Lower leg skin (tissue), 3 donors: Measurements from ENCODE around the gene SH2D3A.

Source experiments
- POLR2A ChIP-seq, 2 donors: fragments of 450-650 bp; IDR thresholded peaks; one replicate each; pipeline ENCODE4 v1.6.1; 2016 to 2017; ENCODE audit warnings: antibody characterized with exemption in 2 of 2, mild to moderate bottlenecking in 1 of 2, moderate library complexity in 1 of 2
- TF ChIP-seq, protein P1 (sequence below), 3 donors: fragments of 450-650 bp; IDR thresholded peaks; one replicate each; pipeline ENCODE4 v1.5.1; 2016; ENCODE audit warnings: antibody characterized with exemption in 3 of 3, mild to moderate bottlenecking in 3 of 3, moderate library complexity in 2 of 3

GRCh38 chr19:6754653-6755463 lies 12.4 kb downstream of the SH2D3A start:
- TF ChIP-seq, protein P1, sequence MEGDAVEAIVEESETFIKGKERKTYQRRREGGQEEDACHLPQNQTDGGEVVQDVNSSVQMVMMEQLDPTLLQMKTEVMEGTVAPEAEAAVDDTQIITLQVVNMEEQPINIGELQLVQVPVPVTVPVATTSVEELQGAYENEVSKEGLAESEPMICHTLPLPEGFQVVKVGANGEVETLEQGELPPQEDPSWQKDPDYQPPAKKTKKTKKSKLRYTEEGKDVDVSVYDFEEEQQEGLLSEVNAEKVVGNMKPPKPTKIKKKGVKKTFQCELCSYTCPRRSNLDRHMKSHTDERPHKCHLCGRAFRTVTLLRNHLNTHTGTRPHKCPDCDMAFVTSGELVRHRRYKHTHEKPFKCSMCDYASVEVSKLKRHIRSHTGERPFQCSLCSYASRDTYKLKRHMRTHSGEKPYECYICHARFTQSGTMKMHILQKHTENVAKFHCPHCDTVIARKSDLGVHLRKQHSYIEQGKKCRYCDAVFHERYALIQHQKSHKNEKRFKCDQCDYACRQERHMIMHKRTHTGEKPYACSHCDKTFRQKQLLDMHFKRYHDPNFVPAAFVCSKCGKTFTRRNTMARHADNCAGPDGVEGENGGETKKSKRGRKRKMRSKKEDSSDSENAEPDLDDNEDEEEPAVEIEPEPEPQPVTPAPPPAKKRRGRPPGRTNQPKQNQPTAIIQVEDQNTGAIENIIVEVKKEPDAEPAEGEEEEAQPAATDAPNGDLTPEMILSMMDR (IDR thresholded peaks at IDR 0.05) = no peak
- TF ChIP-seq POLR2A (IDR thresholded peaks at IDR 0.05) = no peak
